Measurements from ENCODE around the gene RSRP1. TPM values are rescaled to one million over a fixed set of nuclear protein-coding genes. Genes with fewer than 3 reads are reported as not detected.

The RSRP1 gene
- total RNA-seq, 4 donors from 2014 or later, result 229 to 358 (median 274) TPM

GRCh38 chr1:25197982-25198662 lies 49.1 kb downstream of the RSRP1 start:
- Histone ChIP-seq H3K36me3 (no peaks in the 10 kb centered on the region), H3K4me3 (no peak overlapping the region), H3K27ac (peak overlapping the region in 3 of 4 donors; percentile 41 to 74 (median 56)), H3K9me3 (no peaks in the 10 kb centered on the region), H3K4me1 (peaks cover 0 to 25% (median 0%) of the 10 kb centered on the region in 4 donors), H3K27me3 (no peaks in the 10 kb centered on the region)
- DNase-seq, result no peak
- TF ChIP-seq CTCF (IDR thresholded peaks at IDR 0.05), result no peak
- TF ChIP-seq POLR2A (IDR thresholded peaks at IDR 0.05), result no peak

- Histone ChIP-seq H3K9me3 (no peaks in the 10 kb centered on the region), H3K36me3 (no peaks in the 10 kb centered on the region), H3K27me3 (no peaks in the 10 kb centered on the region), H3K4me3 (no peak overlapping the region), H3K4me1 (peaks cover 0 to 27% (median 0%) of the 10 kb centered on the region in 4 donors), H3K27ac (peak overlapping the region in 3 of 4 donors; percentile 17 to 74 (median 56))
- TF ChIP-seq POLR2A (IDR thresholded peaks at IDR 0.05) (no peak), CTCF (IDR thresholded peaks at IDR 0.05) (no peak)
- no peak for DNase-seq
Measured at GRCh38 chr1:25197235-25197975, 49.8 kb downstream of the RSRP1 start.

- TF ChIP-seq CTCF (IDR thresholded peaks at IDR 0.05) (no peak), POLR2A (IDR thresholded peaks at IDR 0.05) (no peak)
- H3K27ac ChIP-seq, result peak overlapping the region in 3 of 4 donors; percentile 17 to 74 (median 56)
- no peak for DNase-seq
Measured at GRCh38 chr1:25196830-25197229, 50.4 kb downstream of the RSRP1 start.

GRCh38 chr1:25195835-25196234 lies 51.4 kb downstream of the RSRP1 start:
- DNase-seq, result peak in 1 of 3 donors; percentile 60
- Histone ChIP-seq H3K9me3 (no peaks in the 10 kb centered on the region), H3K4me1 (peaks cover 0 to 27% (median 0%) of the 10 kb centered on the region in 4 donors), H3K27me3 (no peaks in the 10 kb centered on the region), H3K27ac (peak overlapping the region in 1 of 4 donors; percentile 21), H3K4me3 (no peak overlapping the region), H3K36me3 (no peaks in the 10 kb centered on the region)
- TF ChIP-seq POLR2A (IDR thresholded peaks at IDR 0.05), result no peak
- no peak for TF ChIP-seq CTCF (IDR thresholded peaks at IDR 0.05)

More at GRCh38 chr1:25196830-25197229, 50.4 kb downstream of the RSRP1 start:
- H3K36me3 ChIP-seq, result no peaks in the 10 kb centered on the region
- no peaks in the 10 kb centered on the region for H3K9me3 ChIP-seq
- peaks cover 0 to 27% (median 0%) of the 10 kb centered on the region in 4 donors for H3K4me1 ChIP-seq
- H3K27me3 ChIP-seq, result no peaks in the 10 kb centered on the region
- no peak overlapping the region for H3K4me3 ChIP-seq

- Histone ChIP-seq H3K4me3 (no peak overlapping the region), H3K9me3 (no peaks in the 10 kb centered on the region), H3K4me1 (peaks cover 0 to 27% (median 0%) of the 10 kb centered on the region in 4 donors), H3K27me3 (no peaks in the 10 kb centered on the region), H3K27ac (peak overlapping the region in 1 of 4 donors; percentile 38), H3K36me3 (no peaks in the 10 kb centered on the region)
- DNase-seq, result peak in 2 of 3 donors; percentile 50 to 58
- no peak for TF ChIP-seq POLR2A (IDR thresholded peaks at IDR 0.05)
- peak in 1 of 6 experiments; percentile 8 for TF ChIP-seq CTCF (IDR thresholded peaks at IDR 0.05)
Measured at GRCh38 chr1:25194572-25195020, 52.7 kb downstream of the RSRP1 start.

Data from Peyer's patch (tissue), 4 donors.